ENCODE results near the gene HBS1L. TPM values are rescaled to one million over a fixed set of nuclear protein-coding genes. Genes with fewer than 3 reads are reported as not detected.

The HBS1L gene
- total RNA-seq, 1 donor from 2014 or later, result 93.4 TPM

- no peak overlapping the region for H3K4me3 Mint-ChIP-seq (ENCODE audit: unreplicated experiment)
- no peak for DNase-seq
- H3K9me3 Mint-ChIP-seq (ENCODE audit: unreplicated experiment), result no peaks in the 10 kb centered on the region
- H3K27me3 Mint-ChIP-seq (ENCODE audit: unreplicated experiment), result peaks cover 5% of the 10 kb centered on the region
- TF ChIP-seq, protein P1, sequence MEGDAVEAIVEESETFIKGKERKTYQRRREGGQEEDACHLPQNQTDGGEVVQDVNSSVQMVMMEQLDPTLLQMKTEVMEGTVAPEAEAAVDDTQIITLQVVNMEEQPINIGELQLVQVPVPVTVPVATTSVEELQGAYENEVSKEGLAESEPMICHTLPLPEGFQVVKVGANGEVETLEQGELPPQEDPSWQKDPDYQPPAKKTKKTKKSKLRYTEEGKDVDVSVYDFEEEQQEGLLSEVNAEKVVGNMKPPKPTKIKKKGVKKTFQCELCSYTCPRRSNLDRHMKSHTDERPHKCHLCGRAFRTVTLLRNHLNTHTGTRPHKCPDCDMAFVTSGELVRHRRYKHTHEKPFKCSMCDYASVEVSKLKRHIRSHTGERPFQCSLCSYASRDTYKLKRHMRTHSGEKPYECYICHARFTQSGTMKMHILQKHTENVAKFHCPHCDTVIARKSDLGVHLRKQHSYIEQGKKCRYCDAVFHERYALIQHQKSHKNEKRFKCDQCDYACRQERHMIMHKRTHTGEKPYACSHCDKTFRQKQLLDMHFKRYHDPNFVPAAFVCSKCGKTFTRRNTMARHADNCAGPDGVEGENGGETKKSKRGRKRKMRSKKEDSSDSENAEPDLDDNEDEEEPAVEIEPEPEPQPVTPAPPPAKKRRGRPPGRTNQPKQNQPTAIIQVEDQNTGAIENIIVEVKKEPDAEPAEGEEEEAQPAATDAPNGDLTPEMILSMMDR (IDR thresholded peaks at IDR 0.05; ENCODE audit: partially characterized antibody, unreplicated experiment), result no peak
- peaks cover 12% of the 10 kb centered on the region for H3K4me1 Mint-ChIP-seq (ENCODE audit: low read depth, unreplicated experiment)
- H3K36me3 Mint-ChIP-seq (ENCODE audit: unreplicated experiment), result peaks cover 4% of the 10 kb centered on the region
- H3K27ac Mint-ChIP-seq (ENCODE audit: unreplicated experiment), result no peak overlapping the region
Observed at GRCh38 chr6:134932535-134933470, 121.8 kb downstream of the HBS1L start.

GRCh38 chr6:134932098-134932497, 122.5 kb downstream of the HBS1L start:
- H3K4me1 Mint-ChIP-seq (ENCODE audit: low read depth, unreplicated experiment), result peaks cover 6% of the 10 kb centered on the region
- H3K9me3 Mint-ChIP-seq (ENCODE audit: unreplicated experiment), result no peaks in the 10 kb centered on the region
- no peak overlapping the region for H3K27ac Mint-ChIP-seq (ENCODE audit: unreplicated experiment)
- H3K36me3 Mint-ChIP-seq (ENCODE audit: unreplicated experiment), result peaks cover 4% of the 10 kb centered on the region
- TF ChIP-seq, protein P1 (IDR thresholded peaks at IDR 0.05; ENCODE audit: partially characterized antibody, unreplicated experiment), result no peak
- H3K27me3 Mint-ChIP-seq (ENCODE audit: unreplicated experiment), result peaks cover 5% of the 10 kb centered on the region
- no peak overlapping the region for H3K4me3 Mint-ChIP-seq (ENCODE audit: unreplicated experiment)
- DNase-seq, result no peak

DNA sequence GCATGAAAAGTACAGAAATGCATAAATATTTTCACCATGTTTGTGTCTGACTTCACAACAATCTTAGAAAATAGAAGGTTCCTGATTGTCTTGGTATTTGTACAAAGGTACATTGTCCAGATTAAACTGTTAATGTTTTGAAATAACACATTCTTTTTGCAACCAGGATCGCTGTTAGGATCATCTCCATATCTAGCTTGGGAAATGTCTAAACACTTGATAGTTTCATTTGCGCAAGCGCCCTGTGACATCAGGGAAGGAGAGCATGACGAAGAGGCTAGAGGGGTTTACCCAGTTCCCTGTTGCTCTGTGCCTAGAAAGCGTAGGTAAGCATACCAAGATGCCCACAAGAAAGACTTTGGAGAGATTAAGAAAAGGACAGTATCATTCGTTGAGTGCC, 124.2 kb downstream of the HBS1L start:
- H3K9me3 Mint-ChIP-seq (ENCODE audit: unreplicated experiment), result no peaks in the 10 kb centered on the region
- no peak for DNase-seq
- no peak overlapping the region for H3K27ac Mint-ChIP-seq (ENCODE audit: unreplicated experiment)
- H3K36me3 Mint-ChIP-seq (ENCODE audit: unreplicated experiment), result peaks cover 4% of the 10 kb centered on the region
- no peak overlapping the region for H3K4me3 Mint-ChIP-seq (ENCODE audit: unreplicated experiment)
- H3K4me1 Mint-ChIP-seq (ENCODE audit: low read depth, unreplicated experiment), result no peaks in the 10 kb centered on the region
- H3K27me3 Mint-ChIP-seq (ENCODE audit: unreplicated experiment), result peaks cover 8% of the 10 kb centered on the region
- TF ChIP-seq, protein P1 (IDR thresholded peaks at IDR 0.05; ENCODE audit: partially characterized antibody, unreplicated experiment), result no peak

GRCh38 chr6:134928151-134928900, 126.3 kb downstream of the HBS1L start:
- no peaks in the 10 kb centered on the region for H3K9me3 Mint-ChIP-seq (ENCODE audit: unreplicated experiment)

More at GRCh38 chr6:134928151-134928900, 126.3 kb downstream of the HBS1L start:
- peaks cover 4% of the 10 kb centered on the region for H3K36me3 Mint-ChIP-seq (ENCODE audit: unreplicated experiment)
- no peak overlapping the region for H3K27ac Mint-ChIP-seq (ENCODE audit: unreplicated experiment)
- H3K27me3 Mint-ChIP-seq (ENCODE audit: unreplicated experiment), result peaks cover 3% of the 10 kb centered on the region
- TF ChIP-seq, protein P1 (IDR thresholded peaks at IDR 0.05; ENCODE audit: partially characterized antibody, unreplicated experiment), result no peak
- H3K4me3 Mint-ChIP-seq (ENCODE audit: unreplicated experiment), result no peak overlapping the region
- peaks cover 2% of the 10 kb centered on the region for H3K4me1 Mint-ChIP-seq (ENCODE audit: low read depth, unreplicated experiment)
- DNase-seq, result no peak

Measured in glutamatergic neuron (in vitro differentiated cells).